HUDEP-2 (cell line): Measurements from ENCODE around the gene TRIM25.

Experiments used
- DNase-seq, 76 experiments: peaks; one replicate each; lab custom pipeline; 2025; ENCODE audit not compliant: unreplicated experiment in 76 of 76; lab: John Stamatoyannopoulos, UW

TRIM25 gene

GRCh38 chr17:56929362-56929969, 15.6 kb upstream of the TRIM25 start:
- DNase-seq: no peak

GRCh38 chr17:56928586-56928985, 14.7 kb upstream of the TRIM25 start:
- DNase-seq: no peak

GRCh38 chr17:56926704-56927103, 12.9 kb upstream of the TRIM25 start:
- DNase-seq: no peak

DNA sequence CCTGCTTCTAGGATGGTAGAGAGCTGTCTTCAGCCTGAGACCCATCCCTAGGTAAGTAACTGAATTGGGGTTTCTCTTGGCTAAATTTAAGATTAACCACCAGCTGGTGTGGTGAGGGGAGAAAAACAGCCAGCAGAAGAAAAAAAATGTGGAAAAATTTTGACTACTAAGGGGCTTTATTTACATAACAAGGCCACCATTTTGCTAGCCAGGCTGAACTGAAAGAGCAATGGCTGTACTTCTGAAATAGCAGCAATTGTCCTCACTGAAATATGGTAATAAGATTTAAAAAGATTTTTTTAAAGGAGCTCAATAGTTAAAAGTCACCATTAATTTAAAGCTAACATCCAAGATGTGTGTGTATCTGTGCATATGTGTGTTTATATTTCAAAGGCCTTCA, 12.4 kb upstream of the TRIM25 start:
- DNase-seq: no peak

DNA sequence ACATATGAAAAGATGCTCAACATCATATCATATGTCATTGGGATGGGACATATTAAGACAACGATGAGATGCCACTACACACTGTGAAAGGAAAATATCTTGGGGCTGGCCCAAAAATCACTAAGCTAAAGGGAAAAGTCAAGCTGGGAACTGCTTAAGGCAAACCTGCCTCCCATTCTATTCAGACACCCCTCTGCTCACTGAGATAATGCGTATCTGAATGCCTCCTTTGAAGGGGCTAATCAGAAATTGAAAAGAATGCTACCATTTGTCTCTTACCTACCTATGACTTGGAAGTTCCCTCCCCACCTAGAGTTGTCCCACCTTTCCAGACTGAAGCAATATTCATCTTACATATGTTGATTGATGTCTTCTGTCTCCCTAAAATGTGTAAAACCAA, 11.2 kb upstream of the TRIM25 start:
- no peak for DNase-seq

- DNase-seq: no peak
Observed at GRCh38 chr17:56919717-56920116, 5.9 kb upstream of the TRIM25 start.

DNA sequence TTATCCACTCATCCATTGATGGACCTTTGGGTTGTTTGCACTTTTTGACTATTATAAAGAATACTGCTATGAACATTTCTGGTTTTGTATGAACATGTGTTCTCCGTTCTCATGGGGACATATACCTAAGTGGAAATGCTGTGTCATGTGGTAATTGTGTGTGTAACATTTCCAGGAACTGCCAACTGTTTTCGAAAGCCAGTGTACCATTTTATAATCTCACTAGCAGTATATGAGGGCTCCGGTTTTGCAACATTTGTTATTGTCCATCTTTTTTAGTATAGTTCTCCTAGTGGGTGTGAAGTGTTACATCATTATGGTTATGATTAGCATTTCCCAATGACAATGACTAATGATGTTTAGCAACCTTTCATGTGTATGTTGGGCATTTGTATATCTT, 5.1 kb upstream of the TRIM25 start:
- no peak for DNase-seq

GRCh38 chr17:56917559-56918296, 3.9 kb upstream of the TRIM25 start:
- DNase-seq: no peak

DNA sequence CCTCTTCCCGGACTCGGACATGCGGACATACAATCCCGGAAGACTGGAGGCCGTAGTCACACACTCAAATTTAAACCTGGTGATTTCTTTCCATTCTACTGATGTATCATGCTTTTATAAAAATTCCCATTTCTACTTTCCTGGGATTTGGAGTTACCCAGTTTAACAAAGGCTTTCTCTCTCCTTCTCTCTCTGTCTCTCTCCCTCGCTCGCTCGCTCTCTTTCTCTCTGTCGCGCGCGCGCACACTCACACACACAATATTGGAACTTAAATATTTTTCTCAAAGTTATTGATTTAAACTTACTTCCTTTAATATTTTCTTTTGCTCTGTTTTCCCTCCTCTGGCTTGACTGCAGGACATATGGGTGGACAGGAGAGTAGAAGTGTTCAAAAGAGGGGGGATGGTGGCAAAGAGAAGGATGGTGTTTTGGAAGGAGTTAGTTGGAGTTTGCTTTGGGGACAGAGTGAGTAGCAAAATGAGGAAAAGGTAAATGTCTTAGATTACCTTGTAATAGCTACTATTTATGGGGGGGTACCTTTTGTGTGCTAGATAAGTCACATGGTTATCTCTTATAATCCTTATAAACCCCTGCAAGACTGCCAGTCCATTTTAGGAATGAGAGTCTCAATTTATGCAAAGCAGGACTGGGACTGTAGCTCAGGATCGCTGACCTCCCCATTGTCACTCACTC, 878 bp upstream of the TRIM25 start:
- DNase-seq: peak in 2 of 76 experiments; percentile 2 to 54

- DNase-seq: peak in 8 of 76 experiments; percentile 16 to 52 (median 40)
Observed at GRCh38 chr17:56913353-56913866, 439 bp downstream of the TRIM25 start.

- DNase-seq: no peak
Observed at GRCh38 chr17:56913000-56913311, 893 bp downstream of the TRIM25 start.

DNA sequence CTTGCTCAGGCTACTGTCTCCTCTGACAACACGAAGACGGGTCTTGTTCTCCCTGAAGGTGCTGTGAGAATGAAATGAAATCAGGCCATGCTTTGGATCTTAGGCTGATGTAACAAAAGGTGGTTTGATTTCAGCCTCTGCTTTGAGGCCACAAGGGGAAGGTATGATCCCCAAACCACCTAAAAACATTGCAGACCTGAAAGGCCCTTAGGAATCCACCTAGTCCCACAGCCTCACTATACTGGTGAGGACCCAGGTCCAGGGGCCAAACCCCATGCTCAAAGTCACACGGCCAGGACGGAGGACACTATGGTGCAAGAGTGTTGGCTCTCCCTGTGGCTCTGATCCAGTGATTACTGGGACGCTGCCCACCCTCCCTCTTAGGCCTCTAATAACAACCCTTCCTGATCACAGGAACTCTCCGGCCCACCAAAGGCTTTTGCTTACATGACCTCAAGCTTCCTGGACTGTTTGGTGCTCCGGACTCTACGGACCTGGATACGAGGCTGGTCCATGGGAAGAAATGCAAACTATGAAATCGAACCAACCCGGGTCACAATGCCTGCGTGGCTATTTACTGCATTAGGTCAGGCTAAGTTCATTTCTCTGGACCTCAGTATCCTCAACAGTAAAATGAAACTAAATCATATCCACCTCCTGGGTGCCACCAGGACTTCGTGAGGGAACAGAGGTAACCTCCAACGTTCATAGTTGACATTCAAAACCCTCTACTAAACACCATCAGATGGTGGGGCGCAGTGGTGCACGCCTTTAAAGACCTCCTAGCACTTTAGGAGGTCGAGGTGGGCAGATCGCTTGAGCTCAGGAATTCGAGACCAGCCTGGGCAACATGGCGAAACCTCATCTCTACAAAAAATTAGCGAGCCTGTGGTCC, 1.5 kb downstream of the TRIM25 start:
- peak in 6 of 76 experiments; percentile 3 to 20 (median 8) for DNase-seq

GRCh38 chr17:56910509-56911235, 3.2 kb downstream of the TRIM25 start:
- DNase-seq: peak in 18 of 76 experiments; percentile 16 to 53 (median 30)

GRCh38 chr17:56909742-56910508, 3.9 kb downstream of the TRIM25 start:
- DNase-seq: peak in 74 of 76 experiments; percentile 15 to 87 (median 56)

DNA sequence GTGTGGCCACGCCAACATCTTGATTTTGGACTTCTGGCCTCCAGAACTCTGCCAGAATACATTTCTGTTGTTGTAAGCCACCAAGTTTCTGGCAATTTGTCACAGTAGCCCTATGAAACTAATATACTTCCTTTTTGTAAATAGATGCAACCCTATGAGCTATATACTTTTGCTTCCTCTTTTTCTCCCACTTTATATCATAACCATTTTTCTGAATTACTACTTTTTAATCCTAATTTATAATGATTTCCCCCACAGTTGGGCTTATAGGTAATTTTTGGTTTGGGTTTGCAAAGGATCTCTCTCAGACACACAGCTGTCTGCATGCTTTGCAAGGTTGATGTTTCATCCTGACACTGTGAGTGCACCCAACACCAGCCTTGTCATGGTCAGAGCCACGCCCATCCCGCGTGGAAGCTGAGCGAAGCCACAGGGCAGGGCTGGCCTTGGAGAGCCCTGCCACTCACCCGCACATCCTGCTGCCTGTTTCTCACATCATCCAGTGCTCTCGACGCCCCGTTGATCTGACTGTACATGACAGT, 5.8 kb downstream of the TRIM25 start:
- peak in 48 of 76 experiments; percentile 8 to 64 (median 33) for DNase-seq

DNA sequence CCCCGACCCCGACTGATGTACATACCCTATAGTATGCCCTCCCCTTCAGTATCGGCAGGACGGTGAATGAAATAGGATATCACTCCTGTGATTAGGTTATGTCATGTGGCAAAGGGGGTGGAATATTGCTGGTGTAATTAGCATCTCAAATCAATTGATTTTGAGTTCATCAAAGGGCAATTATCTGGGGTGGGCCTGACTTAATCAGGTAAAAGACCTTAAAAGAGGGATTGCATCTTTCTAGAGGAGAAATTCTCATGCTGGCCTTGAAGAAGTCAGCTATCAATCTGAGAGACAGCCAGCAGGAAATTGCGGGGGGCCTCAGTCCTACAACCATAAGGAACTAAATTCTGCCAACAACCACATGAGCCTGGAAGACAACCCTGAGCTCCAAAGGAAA, 10.3 kb downstream of the TRIM25 start:
- no peak for DNase-seq

DNA sequence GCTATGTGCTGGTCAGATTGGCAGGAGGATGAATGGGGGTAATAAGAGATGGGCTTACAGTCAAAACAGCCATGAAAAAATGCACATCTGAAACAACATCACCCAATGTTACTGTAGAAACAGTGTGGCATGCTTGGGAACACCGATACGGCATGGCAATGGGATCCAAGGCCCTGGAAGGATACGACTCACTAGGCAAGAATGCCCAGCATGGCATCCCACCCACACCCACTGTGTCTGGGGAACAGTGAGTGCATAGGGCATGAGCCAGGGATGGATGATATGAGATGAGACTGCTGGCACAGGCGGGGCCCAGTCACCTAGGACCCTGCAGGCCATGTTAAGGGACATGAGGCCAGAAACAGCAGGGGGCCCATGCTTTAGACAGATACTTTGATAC, 11.5 kb downstream of the TRIM25 start:
- no peak for DNase-seq

GRCh38 chr17:56899403-56899802, 14.4 kb downstream of the TRIM25 start:
- DNase-seq: no peak

DNA sequence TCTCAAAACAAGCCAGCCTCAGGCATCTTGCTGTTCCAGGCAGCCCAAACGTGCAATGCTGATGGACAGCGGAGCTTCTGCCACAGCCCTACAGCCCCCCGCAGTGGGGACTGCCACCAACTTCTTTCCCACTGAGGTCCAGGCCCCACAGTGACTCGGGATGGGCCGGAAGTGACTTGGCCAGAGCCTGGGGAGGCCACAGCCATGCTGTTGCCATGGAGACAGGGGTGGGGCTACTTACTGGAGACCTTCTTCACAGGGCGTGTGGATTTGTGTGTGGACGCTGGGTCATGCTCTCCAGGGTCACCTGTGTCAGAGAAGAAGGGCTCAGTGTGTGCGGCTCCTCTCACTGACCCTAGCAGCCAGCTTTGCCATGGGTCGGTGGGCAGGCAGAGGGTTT, 15.0 kb downstream of the TRIM25 start:
- peak in 6 of 76 experiments; percentile 9 to 19 (median 11) for DNase-seq
